C4-2B (cell line): ENCODE results near the gene VIT.

Experiments used
- ZFX ChIP-seq: fragments of 450-650 bp; IDR thresholded peaks from 2 replicates; pipeline ENCODE4 v1.6.1; 2017
- TF ChIP-seq, protein P1 (sequence below): fragments of 450-650 bp; conservative IDR thresholded peaks from 2 replicates; pipeline ENCODE4 v1.5.1; 2017; ENCODE audit warnings: mild to moderate bottlenecking

DNA sequence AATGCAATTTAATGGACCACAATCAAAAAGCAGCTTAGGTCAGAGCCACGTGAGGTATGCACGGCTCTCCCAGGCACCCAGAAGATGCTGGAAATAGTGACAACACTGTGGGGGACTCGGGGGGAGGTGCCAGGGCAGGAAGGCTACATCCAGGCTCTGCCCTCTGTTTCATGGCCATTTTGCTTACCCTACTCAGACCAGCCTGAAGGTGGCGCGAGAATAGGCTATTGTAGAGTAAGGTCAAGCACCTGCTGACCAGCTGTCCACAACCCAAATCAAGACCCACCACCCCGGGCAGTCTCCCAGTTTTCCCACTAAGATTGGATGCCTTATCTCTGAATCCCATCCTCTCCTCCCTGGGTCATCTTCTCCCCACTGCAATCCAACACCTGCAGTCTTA lies 115.7 kb downstream of the VIT start:
- TF ChIP-seq, protein P1, sequence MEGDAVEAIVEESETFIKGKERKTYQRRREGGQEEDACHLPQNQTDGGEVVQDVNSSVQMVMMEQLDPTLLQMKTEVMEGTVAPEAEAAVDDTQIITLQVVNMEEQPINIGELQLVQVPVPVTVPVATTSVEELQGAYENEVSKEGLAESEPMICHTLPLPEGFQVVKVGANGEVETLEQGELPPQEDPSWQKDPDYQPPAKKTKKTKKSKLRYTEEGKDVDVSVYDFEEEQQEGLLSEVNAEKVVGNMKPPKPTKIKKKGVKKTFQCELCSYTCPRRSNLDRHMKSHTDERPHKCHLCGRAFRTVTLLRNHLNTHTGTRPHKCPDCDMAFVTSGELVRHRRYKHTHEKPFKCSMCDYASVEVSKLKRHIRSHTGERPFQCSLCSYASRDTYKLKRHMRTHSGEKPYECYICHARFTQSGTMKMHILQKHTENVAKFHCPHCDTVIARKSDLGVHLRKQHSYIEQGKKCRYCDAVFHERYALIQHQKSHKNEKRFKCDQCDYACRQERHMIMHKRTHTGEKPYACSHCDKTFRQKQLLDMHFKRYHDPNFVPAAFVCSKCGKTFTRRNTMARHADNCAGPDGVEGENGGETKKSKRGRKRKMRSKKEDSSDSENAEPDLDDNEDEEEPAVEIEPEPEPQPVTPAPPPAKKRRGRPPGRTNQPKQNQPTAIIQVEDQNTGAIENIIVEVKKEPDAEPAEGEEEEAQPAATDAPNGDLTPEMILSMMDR: peak; percentile 32
- TF ChIP-seq ZFX: no peak
